GM21786 (cell line): ENCODE measurements around the gene RASSF1.

Experiments
- ATAC-seq: cut with Tn5 transposase; IDR thresholded peaks from one replicate; pipeline ENCODE4 v1.9.1; 2021; ENCODE audit not compliant: unreplicated experiment

Gene RASSF1

GRCh38 chr3:50369012-50369670, 28.5 kb upstream of the RASSF1 start:
- no peak for ATAC-seq

GRCh38 chr3:50365842-50366220, 25.2 kb upstream of the RASSF1 start:
- ATAC-seq = no peak

DNA sequence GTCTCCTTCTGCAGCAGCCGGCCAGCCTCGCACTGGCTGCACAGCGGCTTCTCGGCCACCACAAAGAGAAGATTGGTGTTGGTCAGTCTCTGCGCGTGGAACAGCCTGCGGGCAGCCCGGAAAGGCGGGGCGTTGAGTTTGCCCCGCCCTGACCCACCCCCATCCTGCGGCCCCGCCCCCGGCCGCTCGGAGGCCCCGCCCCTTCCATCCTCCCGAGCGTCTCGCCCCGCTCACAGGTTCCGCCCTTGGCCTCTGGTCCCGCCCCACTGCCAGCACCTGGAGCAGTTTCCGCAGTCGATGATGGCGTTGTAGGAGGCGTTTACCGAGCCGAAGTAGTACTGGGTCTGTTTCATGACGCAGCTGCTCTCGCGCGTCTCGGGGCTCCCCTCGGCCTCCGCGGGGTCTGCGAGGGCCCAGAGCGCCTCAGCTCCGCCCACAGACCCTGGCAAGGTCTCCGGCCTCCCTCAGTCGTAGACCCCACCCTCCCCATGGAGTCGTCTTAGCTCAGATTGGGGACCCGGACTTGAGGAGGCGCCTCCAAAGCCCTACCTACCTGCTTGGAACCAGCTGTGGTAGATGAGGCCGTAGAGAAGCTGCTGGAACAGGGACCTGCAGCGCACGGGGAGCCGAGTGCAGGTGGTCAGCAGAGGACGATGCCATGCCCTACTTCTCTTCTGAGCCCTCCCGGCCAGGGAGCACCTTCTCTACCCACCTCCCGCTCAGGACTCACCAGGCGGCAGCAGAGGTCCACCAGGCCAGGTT, 24.6 kb upstream of the RASSF1 start:
- peak; percentile 87 for ATAC-seq

DNA sequence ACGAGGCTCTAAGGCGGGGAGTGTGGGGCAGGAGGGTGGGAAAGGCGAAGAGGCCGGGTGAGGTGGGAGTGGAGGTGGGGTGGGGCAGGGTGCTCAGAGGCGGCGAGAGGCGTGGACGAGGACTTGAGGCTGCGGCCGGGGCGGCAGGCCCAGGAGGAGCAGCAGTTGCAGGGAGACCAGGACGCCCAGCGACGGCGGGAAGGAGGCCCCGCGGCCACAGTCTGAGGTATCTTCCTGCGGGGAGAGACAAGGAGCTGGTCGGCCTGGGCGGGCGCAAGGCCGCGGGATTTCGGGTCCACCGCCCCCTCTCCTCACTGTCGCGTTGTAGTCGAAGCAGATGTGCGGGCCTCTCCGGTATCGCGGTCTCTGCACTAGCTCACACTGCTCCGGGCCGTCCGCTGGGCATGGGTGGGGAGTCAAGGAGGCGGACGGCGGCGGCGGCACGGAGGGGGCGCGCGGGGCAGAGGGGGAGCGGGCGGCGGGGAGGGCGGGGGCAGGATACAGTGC, 24.0 kb upstream of the RASSF1 start:
- no peak for ATAC-seq

DNA sequence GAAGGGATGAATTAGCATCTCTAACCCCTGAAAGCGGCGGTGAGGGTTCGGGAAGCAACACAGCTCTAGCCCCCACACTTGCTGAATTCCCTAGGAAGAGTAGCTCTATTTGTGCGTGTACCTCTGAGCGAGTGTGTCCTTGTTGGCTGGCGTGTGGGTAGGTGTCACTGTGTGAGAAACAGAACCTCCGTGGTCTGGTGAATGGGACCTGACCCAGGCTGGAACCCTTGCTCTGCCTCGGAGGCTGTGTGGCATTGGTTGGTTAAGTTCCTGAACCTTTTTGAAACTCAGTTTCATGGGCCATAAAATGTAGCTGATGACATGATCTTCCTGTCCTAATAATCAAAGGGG, 19.1 kb upstream of the RASSF1 start:
- ATAC-seq = no peak

DNA sequence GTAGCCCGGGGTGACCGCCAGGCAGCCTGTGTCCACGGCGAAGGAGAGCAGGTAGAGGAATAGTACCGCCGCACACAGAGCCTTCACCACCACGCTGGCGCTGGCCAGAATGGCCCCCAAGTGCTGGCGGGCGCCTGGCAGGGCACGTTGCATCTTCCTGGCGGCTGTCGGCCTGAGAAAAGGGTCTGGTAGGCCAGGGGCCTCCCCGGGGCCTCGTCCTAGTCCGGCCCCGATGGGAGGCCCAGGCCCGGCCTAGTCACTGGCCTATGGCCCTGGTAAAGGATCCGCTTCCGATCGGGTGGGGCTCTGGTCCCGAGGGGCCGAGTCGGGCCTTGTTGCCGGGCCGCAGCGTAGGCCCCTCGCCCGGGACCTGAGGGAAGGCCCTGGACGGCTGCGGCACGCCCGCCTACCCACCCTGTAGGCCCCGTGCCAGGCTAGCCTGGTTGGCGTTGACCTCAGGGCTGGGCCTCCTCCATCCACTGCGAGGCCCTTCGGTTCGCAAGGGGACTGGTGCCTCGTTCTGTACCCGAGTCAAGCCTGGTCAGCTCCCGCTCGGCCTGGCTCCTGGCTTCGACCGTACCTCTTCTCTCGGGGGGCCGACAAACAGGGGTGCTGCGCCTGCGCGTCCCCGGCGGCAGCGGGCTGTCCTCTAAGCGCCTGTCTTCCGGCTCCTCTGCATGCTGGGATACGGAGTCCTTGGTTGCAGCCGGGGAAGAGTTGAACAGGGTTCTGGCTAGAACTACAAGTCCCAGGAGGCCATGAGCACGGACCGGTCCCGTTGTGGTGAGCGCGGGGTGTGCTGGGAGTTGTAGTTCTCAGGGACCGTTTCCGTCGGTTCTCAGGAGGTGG, 18.5 kb upstream of the RASSF1 start, which contains the start of gene TMEM115:
Gene TMEM115 (minus strand): TSS at position 611 of the 849 bp plus-strand sequence. CDS start 458 bp downstream, at position 153.
- peak; percentile 99 for ATAC-seq

DNA sequence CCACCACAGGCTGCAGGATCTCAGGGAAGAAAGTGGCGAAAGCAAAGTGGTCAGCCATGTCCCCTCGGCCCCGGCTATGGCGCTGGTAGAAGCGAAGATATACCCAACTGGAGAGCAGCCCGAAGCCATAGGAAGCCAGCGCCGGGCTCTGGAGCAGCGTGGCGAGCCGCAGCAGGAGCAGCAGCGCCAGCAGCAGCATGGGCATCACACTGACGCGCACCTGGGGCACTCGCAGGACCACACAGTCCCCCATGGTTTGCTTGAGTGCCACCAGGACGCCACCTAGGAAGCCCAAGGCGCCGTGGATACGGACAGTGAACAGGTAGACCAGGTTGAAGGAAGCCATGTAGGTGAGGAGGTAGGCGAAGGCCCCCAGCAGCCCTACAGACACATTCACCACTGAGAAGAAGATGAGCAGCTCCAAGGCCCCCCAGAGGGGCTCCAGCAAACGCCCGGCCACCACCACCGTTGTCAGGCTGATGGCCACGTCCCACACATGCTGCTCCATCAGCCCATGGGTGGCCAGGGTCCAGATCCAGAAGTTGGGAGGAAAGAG, 17.8 kb upstream of the RASSF1 start:
- ATAC-seq = no peak

DNA sequence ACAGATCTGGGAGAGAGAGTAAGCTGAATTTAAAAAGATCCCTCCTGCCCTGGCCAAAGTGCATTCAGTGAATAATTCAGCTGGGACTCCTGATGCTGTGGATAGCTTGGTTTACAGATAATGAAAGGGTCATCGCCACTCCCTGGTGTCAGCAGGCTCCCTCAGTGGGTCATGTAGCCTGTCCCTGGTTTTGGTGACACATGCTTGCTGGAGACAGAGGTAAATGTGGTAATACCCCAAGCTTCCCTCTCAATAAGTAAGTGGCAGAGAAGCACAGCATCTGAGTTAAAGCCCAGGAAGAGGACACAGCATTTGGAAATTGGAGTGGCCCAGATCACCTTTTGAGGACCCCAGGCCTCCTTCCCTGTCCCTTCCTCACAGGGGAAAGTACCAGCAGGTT, 16.8 kb upstream of the RASSF1 start:
- no peak for ATAC-seq

DNA sequence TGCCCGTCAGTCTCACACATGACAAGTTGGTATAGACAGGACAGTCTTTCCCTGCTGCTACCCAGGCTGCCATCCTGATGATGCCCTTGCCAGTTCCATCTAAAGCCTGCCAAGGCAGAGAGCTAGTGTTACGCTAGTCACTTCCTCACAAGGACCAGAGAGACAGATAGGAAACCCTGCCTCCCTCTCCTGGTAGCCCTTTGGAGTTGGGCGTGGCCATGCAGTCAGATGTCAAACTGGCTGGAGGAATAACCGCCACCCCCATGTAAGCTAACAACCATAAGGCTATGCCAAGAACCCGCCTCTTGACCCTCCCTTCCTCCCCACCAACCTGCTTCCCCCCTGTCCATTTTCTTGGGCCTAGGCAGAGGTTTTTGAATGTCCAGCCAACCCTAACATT, 15.9 kb upstream of the RASSF1 start:
- ATAC-seq = no peak

- ATAC-seq = no peak
Measured at GRCh38 chr3:50355829-50356552, 15.4 kb upstream of the RASSF1 start.

DNA sequence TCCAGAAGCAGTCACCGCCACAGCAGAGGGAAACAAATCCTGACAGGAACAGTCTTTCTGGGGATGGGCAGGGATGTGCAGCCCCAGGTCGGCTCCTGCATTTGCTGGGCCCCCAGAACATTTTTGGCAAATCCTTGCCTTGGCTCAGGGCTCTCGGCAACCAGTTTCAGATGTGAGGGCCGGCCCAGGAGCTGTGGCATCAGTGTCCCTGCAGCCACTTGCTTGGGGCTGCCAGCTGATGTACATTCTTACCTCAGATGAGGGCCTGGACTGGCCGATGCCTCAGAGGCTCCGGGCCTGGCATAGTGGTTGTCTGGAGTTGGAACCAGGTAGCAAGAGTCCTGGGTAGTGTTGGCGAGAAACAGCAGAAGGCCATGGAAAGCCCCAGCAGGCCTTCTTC, 14.2 kb upstream of the RASSF1 start:
- ATAC-seq = no peak

DNA sequence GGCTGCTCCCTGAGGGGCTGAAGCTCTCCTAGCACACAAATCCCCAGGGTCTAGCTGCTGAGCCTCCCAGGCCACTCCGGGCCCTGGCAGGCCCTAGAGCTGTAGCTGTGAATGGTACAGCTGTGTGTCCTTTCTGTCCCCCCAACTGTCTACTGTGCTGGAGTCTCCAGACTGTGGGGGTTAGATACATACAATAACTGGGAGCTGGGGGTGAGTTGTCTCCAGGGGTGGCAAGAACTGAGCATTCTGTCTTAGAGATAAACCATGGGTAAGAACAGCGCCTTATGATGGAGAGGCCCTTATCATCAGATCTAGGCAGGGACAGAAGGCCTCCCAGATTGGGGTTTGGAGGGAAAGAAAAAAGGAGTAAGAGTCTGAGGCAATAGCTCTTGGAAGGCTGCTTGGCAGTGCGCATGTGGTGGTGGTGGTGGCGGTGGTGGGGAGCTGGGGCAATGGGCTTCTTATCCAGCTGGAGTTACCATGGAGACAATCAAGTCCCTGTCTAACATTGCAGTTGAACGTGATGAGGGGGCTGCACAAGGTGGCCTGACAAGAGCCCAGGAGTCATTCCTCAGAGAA, 13.6 kb upstream of the RASSF1 start:
- ATAC-seq = no peak

DNA sequence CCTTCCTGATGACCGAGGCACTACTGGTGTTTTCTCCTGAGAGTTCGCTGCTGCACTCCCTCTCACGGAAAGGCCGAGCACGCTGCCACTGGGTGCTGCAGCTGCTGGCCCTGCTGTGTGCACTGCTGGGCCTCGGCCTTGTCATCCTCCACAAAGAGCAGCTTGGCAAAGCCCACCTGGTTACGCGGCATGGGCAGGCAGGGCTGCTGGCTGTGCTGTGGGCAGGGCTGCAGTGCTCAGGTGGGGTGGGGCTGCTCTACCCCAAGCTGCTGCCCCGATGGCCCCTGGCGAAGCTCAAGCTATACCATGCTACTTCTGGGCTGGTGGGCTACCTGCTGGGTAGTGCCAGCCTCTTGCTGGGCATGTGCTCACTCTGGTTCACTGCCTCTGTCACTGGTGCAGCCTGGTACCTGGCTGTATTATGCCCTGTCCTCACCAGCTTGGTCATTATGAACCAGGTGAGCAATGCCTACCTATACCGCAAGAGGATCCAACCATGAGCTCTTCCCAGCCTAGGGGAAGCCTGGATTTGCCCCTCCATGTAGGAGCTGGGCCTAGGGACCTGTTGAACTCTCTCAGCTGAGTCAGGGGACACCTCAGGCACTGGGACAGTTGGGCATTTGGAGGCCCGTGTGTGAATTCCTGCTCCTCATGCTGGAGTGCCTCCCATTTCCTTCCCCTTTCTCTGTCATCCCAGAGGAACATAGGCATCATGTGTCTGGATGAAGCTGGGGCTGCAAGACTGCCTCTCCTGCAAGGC, 12.8 kb upstream of the RASSF1 start:
- ATAC-seq = no peak

DNA sequence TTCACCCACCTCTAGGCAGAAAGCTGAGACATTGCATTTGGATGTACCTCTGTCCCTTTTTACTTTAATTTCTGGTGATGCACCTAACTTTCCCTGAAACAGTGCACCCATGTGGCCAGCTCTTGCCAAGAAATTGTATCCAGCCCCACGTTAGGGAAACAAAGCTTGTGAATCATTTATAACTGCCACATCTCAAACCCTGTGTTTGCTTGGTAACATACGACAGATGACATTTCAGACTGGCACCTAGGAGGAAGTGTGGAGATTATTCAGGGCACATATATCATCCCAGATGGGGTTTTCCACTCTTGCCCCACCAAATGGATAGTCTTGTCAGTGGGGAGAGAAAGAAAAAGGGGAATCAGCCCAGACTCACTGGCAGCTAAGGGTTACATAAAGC, 12.1 kb upstream of the RASSF1 start:
- ATAC-seq = no peak

- no peak for ATAC-seq
Measured at GRCh38 chr3:50351323-50351697, 10.7 kb upstream of the RASSF1 start.

DNA sequence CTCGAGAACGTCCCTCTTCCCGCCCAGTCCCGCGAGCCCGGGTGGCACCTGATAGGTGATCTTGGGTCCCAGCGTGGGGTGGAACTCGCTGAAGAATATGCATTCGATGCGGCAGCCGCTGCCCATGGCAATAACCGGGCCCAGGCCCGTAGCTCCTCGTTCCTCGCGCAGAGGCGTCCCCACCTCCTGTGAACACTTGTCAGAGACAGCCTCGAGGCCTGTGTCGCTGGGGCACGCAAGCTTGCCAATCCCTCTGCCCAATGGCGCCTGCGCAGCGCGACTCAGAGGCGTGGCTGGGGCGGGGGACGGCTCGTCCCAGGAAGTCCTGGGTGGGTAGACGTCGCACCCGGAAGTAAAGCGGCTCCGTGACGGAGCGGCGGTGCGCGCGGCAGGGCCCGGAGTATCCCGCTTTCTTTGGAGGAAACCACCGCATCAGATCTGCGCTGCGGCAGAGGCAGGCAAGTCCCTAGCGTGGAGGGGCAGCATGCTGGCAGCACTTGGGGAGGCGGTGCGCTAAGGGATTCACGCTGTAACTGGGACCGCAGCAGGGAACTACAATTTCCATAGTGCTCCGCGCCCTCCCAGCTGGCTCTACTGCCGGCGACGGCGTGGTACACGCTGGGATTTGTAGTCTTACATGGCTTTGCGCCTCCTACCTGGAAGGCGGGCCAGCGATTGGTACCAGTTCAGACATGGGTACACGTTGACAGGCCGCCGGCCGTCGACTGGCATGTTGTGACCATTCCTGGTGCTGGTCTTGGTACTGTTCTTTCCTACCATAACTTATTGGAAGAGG, 10.1 kb upstream of the RASSF1 start, which contains the start of the genes CYB561D2 and NPRL2:
Gene CYB561D2 (plus strand): TSS at position 336 of the 796 bp plus-strand sequence. CDS start 572 bp downstream, outside the sequence.
Gene NPRL2 (minus strand): TSS at position 249 of the 796 bp plus-strand sequence. CDS start 123 bp downstream, at position 126.
- ATAC-seq = peak; percentile 85

- ATAC-seq = no peak
Measured at GRCh38 chr3:50350213-50350526, 9.5 kb upstream of the RASSF1 start.

DNA sequence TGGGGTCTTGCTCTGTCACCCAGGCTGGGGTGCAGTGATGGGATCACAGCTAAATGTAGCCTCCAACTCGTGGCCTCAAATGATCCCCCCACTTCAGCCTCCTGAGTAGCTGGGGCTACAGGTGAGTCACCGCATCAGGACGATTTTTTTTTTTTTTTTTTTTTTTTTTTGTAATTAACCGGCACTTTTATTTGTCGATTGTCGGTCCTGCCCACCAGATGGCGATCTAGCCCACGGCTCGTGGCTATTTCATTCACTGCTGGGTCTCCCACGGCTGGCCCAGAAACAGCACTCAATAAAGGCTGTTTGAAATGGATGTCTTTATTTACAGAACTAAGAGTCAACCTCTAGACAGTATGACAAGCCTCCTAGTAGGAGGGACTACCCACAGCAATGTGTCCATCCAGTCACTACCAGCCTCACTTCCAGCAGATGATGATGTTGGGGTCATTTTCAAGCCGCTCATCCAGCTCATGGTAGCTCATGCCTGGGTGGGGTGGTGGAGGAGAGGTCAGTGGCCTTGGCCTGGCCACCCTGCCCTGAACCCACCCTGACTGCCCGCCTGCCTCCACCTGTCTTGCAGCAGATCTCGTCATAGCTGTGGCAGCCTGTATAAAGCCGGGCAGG, 6.7 kb upstream of the RASSF1 start:
- ATAC-seq = no peak
